ENCODE results near the gene UQCRQ. TPM values are rescaled to one million over a fixed set of nuclear protein-coding genes. Genes with fewer than 3 reads are reported as not detected.
A peak's percentile ranks its signal among the peaks of the same experiment; 100 is the strongest.

Gene UQCRQ
- 552 TPM for polyA plus RNA-seq

DNA sequence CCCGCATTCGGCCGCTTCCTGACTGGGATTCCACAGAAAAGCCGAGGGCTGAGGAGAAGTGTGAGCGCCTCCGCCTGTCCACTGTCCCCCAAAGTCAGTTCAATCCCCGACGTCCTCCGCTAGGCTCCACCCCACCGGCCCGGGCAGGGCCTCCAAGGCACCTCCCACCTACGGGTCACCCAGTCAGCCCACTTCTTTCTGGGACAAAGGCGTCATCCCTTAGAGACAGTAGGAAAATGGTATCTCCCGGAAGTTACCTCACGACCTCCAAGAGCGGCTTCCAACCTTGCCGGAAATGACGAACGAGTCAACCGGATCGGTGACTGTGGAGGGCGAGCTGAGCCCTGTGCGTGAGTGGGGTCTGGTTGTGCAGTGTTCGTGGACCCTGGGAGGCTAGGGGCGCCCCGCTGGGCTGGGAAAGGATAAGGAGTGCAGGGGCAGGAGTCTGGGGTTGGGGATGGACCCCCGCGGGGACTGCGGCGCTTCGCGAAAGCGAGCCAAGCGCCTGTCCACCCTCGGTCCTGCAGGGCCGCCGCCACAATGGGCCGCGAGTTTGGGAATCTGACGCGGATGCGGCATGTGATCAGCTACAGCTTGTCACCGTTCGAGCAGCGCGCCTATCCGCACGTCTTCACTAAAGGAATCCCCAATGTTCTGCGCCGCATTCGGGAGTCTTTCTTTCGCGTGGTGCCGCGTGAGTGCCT lies at the start of gene UQCRQ, which contains the start of gene GDF9:
Gene UQCRQ (plus strand): TSS at position 301 of the 704 bp plus-strand sequence. CDS start 240 bp downstream, at position 541.
Gene GDF9 (minus strand): TSS at position 128 of the 704 bp plus-strand sequence. CDS start 1,936 bp downstream, outside the sequence.
- Mint-ChIP-seq H3K4me3 (peak within 1 kb of the TSS; percentile 95 to 100 (median 98)), H3K4me1 (peaks cover 13 to 23% (median 16%) of the 10 kb centered on the region in 3 donors), H3K9me3 (no peaks in the 10 kb centered on the region), H3K27ac (peak within 1 kb of the TSS; percentile 91 to 100 (median 99)), H3K36me3 (no peaks in the 10 kb centered on the region), H3K27me3 (no peaks in the 10 kb centered on the region)

DNA sequence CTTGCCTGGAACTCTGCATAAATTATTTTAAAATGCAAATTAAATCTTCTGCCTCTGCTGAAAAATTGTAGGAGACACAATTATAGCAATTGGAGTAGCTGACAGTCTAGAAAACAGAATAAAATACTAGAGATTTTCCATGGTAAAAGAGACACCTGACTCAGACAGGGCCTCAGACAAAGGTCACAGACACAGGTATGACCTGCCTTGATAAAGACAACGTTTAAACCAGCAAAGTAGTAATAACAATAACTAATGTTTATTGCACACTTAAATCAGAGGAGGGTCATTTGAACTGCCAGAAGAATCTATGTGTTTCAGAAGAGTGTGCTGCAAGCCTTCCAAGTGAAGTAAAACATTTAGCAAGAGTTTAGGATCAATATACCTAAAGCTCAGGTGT lies 49.4 kb upstream of the UQCRQ start:
- H3K4me1 Mint-ChIP-seq: peaks cover 12 to 17% (median 16%) of the 10 kb centered on the region in 3 donors
- H3K4me3 Mint-ChIP-seq: no peak overlapping the region
- no peak overlapping the region for H3K27ac Mint-ChIP-seq

DNA sequence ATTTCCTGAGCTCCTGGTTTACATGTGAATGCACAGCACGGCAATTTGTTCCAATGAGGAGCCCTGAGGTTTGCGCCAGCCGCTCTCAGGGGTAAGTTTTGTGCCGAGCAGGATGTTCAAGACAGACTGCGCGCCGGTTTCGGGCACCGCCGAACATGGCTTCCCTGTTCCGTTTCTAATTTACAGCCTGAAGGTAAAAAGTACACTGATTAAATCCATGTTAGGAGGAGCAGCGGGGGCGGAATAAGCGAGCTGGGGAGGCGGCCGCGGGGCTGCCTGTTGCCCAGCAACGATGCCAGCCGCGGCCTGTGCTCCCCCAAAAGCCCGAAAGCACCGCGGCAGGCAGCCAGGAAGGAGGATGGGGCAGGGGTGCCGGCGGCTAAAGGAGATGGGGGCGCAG lies 47.0 kb upstream of the UQCRQ start:
- H3K4me3 Mint-ChIP-seq: peak overlapping the region; percentile 64 to 86 (median 82)
- H3K36me3 Mint-ChIP-seq: no peaks in the 10 kb centered on the region
- no peaks in the 10 kb centered on the region for H3K9me3 Mint-ChIP-seq
- H3K4me1 Mint-ChIP-seq: peaks cover 7 to 9% (median 8%) of the 10 kb centered on the region in 3 donors
- peaks cover 22% of the 10 kb centered on the region for H3K27me3 Mint-ChIP-seq
- H3K27ac Mint-ChIP-seq: peak overlapping the region in 1 of 3 donors; percentile 79

More for the DNA sequence above, 49.4 kb upstream of the UQCRQ start:
- Mint-ChIP-seq H3K27me3 (peaks cover 30% of the 10 kb centered on the region), H3K36me3 (no peaks in the 10 kb centered on the region), H3K9me3 (peaks cover 0 to 1% (median 0%) of the 10 kb centered on the region in 3 donors)

DNA sequence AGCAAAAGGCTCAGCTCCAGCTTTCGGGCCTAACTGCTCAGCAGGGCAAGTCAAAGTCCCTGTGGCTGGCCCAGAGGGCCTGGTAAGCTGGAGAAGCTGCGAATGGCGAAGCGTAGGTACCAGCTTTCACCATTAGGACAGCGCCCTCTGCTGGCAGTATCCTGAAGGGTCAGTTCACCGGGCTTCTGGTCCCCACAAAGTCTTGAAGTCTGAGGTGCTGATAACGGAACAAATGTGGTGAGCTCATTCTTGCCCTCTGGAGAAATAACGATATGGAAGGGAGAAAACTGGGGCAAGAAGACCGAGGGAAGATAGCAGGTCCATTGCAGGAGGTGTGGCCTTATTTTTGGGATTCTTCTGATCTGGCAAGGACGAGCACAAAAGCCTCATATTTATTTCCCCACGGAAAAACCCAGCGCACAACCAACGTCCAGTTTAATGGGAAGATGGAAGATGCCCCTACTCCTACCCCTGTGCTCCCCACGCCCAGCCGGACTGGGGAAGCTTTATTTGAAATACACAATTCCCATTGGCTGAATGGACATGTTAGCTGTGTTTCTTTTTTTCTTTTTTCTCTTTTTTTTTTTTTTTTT lies 46.2 kb upstream of the UQCRQ start:
- peaks cover 22% of the 10 kb centered on the region for H3K27me3 Mint-ChIP-seq
- H3K27ac Mint-ChIP-seq: no peak overlapping the region

DNA sequence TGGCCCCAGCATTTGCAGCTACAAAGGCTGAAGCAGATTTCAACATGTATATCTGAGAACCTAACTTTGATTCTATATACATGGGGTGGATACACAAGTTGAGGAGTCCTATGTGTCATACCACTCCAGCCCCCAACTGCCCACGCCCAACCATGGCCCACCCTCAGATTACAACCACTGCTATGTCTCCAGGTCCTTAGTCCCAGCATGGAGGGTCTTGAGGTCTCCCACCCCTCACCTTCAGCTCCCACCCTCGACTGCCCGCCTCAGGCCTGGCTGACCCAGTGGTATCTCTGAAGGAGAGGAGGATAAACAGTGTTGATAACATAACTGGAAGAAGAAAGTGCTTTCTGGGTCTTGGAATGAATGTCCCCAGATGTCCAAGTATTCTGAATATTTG lies 45.1 kb upstream of the UQCRQ start:
- H3K4me3 Mint-ChIP-seq: no peak overlapping the region
- H3K4me1 Mint-ChIP-seq: peaks cover 7 to 9% (median 8%) of the 10 kb centered on the region in 3 donors
- peaks cover 23% of the 10 kb centered on the region for H3K27me3 Mint-ChIP-seq
- H3K9me3 Mint-ChIP-seq: no peaks in the 10 kb centered on the region
- no peak overlapping the region for H3K27ac Mint-ChIP-seq
- H3K36me3 Mint-ChIP-seq: no peaks in the 10 kb centered on the region

More for the DNA sequence above, 46.2 kb upstream of the UQCRQ start:
- Mint-ChIP-seq H3K9me3 (no peaks in the 10 kb centered on the region), H3K4me1 (peaks cover 7 to 9% (median 8%) of the 10 kb centered on the region in 3 donors), H3K4me3 (peak overlapping the region in 2 of 4 donors; percentile 41 to 71), H3K36me3 (no peaks in the 10 kb centered on the region)

DNA sequence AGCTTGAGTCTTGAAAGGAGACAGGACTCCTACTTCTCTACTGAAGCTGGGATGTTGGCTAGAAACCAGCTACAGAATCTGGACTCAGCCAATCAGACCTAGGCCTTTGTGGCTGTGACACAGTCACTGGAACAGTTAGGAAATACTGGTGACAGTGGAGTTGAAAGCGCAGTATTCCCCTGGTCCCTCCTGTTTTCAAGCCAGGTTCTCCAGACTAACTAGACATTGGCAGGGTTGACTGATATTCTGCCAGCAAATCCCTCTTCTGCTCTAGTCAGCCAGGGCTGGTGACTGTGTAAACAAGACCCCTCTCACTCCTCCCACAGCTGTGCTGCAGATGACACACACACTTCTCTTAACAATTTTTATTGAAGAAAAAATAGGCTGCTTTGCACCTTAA lies 44.7 kb upstream of the UQCRQ start:
- H3K27me3 Mint-ChIP-seq: peaks cover 26% of the 10 kb centered on the region
- no peaks in the 10 kb centered on the region for H3K9me3 Mint-ChIP-seq
- H3K36me3 Mint-ChIP-seq: no peaks in the 10 kb centered on the region
- no peak overlapping the region for H3K4me3 Mint-ChIP-seq
- no peak overlapping the region for H3K27ac Mint-ChIP-seq
- peaks cover 7 to 9% (median 8%) of the 10 kb centered on the region in 3 donors for H3K4me1 Mint-ChIP-seq

DNA sequence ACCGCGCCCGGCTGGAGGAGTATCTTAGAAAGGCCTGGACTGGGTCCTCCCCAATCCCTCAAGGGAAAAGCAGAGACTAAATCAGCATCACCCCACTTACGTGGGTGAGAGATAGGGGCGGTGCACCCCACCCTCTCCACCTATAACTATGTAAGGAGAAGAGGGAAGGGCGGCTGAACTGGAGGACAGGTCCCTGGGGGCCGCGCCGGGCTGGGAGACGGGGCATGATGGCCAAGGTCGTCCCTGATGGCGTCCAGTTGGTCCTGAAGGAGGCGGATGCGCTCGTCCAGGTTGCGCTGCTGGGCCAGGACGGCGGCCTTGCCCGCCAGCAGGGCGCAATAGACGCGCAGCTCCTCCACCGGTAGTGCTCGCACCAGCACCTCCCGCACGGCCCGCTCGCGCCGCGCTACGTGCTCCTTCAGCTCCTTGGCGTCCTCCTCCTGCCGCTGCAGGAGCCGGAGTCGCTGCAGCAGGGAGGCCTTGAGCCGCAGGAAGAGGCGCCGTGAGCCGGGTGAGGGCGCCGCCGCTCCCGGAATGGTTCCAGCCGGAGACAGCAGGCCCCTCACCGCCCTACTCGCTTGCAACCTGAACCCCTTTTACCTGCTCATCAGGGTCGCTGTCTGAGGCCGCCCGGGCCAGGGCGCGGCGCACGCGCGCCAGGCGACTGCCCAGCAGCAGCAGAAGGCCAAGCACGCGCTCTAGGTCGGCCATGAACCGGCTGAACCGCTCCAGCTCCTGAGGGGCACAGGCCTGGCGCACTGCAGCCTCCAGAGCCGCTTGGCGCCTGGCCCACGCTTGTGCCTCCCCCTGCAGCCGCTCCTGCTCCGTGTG lies 43.6 kb upstream of the UQCRQ start:
- no peak overlapping the region for H3K27ac Mint-ChIP-seq
- peaks cover 36% of the 10 kb centered on the region for H3K27me3 Mint-ChIP-seq
- H3K36me3 Mint-ChIP-seq: no peaks in the 10 kb centered on the region
- H3K9me3 Mint-ChIP-seq: no peaks in the 10 kb centered on the region
- peaks cover 7 to 9% (median 8%) of the 10 kb centered on the region in 3 donors for H3K4me1 Mint-ChIP-seq
- H3K4me3 Mint-ChIP-seq: peak overlapping the region in 1 of 4 donors; percentile 63

DNA sequence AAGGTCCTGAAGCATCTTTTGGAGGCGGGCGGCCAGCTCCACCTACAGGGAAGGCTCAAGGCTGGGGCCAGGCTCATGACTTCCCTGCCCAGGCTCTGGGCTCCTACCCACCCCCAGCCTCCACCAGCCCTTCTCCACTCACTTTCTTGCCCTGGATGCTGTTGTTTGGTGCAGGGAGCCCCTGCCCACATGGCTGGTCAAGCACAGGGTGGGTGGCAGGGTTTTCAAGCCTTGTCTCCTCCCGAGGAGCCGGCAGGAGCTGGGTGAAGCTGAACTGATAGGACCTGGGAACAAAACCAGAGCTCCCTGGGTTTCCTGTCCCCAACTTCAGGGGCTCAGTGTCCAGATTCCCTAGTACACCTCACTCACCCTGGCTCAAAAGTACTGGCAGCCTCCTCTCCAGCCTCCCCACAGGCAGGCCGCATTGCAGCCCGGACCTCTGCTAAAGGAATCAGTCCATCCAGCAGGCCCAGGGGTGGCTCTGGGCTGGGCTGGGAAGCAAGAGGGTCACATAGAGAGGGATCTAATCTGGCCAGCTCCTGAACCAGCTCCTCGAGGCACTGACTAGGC lies 42.9 kb upstream of the UQCRQ start:
- H3K27me3 Mint-ChIP-seq: peaks cover 36% of the 10 kb centered on the region
- no peak overlapping the region for H3K4me3 Mint-ChIP-seq
- no peak overlapping the region for H3K27ac Mint-ChIP-seq
- H3K36me3 Mint-ChIP-seq: no peaks in the 10 kb centered on the region
- peaks cover 7 to 9% (median 8%) of the 10 kb centered on the region in 3 donors for H3K4me1 Mint-ChIP-seq
- no peaks in the 10 kb centered on the region for H3K9me3 Mint-ChIP-seq

DNA sequence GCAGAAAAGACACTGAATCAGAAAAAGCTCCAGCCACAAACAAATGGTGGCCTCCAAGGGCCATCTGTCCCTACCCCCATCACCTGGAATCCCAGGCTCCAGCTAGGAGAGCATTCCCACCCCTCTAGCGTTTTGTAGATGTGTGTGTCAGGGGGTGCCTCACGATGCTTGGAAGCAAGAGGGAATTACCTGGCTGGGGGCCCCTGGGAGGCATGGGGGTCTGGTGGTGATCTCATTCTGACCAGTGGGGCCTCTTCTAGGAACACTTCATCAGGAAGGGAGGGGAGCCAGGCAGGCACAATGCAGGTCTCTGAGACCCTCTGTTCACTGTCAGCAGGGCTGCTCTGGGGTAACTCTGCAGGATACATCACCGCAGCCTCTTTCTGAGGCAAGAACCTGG lies 42.0 kb upstream of the UQCRQ start:
- Mint-ChIP-seq H3K27ac (no peak overlapping the region), H3K9me3 (no peaks in the 10 kb centered on the region), H3K36me3 (no peaks in the 10 kb centered on the region), H3K4me3 (peak overlapping the region in 3 of 4 donors; percentile 12 to 74 (median 23)), H3K27me3 (peaks cover 39% of the 10 kb centered on the region), H3K4me1 (peaks cover 2 to 11% (median 6%) of the 10 kb centered on the region in 3 donors)

DNA sequence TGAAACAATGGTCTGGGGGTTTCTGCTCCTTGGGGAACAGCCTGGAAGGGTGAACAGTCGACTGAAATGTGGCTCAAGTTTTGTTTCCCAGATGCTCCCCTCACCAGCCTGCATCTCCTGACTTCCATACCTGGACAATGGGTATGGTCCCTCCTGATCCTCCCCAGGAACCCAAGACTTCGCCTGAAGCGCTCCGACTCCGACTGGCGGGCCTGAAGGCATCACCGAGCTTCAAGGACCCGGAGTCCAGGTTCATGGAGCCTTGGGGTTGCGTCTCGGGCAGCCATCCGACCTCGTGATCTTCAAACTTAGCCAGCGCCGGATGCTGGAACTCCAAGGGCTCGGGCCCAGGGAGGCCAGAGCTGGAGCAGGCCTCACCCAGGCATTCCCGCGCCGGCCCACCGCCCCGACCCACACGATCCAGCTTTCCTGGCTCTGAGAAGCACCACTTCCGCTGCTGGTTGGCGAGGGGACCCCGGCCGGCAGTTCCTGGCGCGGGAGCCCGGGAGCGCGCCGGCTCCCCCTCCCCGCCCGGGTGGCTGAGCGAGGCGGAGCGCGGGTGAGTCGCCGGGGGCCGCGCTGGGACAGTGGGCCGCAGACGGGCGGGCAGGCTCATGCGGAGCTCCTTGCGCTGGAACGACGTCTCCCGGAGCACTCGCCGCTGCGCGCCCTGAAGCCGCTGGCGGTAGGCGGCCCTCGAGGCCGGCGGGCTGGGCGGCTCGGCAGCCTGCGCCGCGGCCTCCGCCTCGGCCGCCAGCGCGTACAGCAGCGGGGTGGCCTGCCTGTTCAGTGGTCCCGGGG lies 41.2 kb upstream of the UQCRQ start:
- Mint-ChIP-seq H3K36me3 (no peaks in the 10 kb centered on the region), H3K9me3 (no peaks in the 10 kb centered on the region), H3K4me1 (peaks cover 0 to 9% (median 5%) of the 10 kb centered on the region in 3 donors), H3K27me3 (peaks cover 37% of the 10 kb centered on the region), H3K4me3 (peak overlapping the region in 2 of 4 donors; percentile 12), H3K27ac (no peak overlapping the region)

DNA sequence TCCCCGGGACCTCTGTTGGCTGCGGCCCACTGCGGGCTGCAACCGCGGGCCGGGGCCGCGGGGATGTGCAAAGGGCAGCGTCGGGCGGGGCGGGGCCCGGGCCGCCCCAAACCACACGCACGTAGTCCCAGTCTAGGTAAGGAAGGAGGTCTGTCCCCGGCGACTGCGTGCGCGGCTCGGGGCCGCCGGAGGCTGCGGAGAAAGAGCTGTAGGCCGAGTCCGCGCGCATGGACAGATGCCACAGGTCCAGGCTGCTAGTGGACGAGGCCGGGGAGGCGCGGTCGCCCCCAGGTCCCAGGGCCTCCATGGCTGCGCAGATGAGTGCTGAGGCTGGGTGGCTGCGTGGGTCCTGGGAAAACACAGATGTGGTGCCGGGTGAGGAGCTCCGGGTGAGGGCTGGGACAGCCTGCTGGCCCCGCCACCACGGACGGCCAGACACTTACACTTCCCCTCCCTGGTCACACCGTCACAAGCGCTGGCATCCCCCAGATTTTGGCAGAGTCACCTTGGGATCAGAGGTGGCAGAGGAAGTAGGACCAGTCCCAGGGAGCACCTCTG lies 40.5 kb upstream of the UQCRQ start:
- H3K4me1 Mint-ChIP-seq: peaks cover 0 to 6% (median 4%) of the 10 kb centered on the region in 3 donors
- H3K27me3 Mint-ChIP-seq: peaks cover 34% of the 10 kb centered on the region
- no peaks in the 10 kb centered on the region for H3K36me3 Mint-ChIP-seq
- peak overlapping the region in 1 of 3 donors; percentile 53 for H3K27ac Mint-ChIP-seq
- H3K4me3 Mint-ChIP-seq: no peak overlapping the region
- H3K9me3 Mint-ChIP-seq: no peaks in the 10 kb centered on the region

DNA sequence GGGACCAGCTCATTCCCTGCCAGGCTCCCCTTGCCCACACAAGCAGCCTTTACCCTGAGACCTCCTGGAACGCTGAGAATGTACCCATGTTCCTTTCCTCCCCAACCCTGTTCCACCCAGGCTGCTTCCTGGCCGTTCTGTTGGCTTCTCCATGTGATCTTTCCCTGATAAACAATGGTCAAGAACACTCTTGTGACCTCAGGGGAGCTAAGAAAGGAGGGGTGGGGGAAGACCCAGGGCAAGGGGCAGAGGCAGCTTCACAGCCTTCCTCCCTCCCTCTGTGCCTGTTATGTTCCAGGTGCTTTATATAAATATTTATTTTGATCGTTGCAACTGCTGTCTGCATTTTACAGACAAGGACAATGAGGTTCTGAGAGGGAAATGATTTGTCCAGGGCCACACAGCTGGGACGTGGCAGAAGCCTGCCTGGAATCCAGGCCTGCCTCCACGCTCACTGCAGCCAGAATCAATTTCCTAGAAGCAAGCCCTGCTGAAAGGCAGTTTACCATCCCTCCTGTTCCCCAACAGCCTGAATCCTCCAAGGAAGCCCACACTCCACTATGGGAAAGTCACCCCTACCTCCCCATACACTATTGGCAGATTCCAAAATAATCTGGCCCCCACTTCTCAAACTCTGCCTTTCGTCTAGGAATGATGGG lies 39.9 kb upstream of the UQCRQ start:
- Mint-ChIP-seq H3K4me3 (peak overlapping the region in 3 of 4 donors; percentile 1 to 88 (median 74)), H3K27ac (peak overlapping the region in 1 of 3 donors; percentile 53), H3K27me3 (peaks cover 34% of the 10 kb centered on the region), H3K4me1 (peaks cover 4 to 6% (median 5%) of the 10 kb centered on the region in 3 donors), H3K36me3 (no peaks in the 10 kb centered on the region), H3K9me3 (no peaks in the 10 kb centered on the region)

DNA sequence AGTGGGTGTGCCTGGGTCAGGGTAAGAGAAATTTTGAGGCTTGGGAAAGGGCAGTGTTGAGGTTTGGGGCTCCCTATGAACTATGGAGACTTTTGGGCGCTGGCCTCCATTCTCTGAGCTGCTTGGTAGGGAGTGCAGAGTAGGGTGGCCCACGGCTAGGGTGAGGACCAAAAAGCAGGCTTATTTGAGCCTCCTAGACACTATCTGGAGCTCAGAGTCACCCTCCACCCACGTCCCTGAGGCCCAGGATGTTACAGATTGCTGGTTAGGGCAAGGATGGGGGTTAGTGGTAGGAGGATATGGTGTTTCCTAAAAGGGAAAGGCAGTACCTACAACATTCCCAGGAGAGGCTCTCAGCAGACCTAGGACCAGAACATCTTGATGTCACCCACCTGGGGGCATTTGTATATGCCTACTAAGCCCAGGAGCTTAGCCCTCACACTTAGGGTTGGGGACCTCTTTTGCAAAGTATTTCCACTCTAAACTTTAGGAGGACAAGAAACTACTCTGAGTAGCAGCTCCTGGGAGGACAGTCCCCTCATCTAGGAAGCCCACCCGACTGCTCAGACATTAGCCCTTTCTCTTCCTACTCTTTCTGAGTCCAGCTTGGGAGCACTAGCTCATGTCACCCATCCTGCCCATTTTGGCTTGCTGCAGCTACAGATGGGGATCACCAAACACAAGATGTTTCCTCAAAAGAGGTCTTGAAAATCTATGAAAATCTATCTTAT lies 38.3 kb upstream of the UQCRQ start:
- H3K4me1 Mint-ChIP-seq: peaks cover 5 to 6% (median 5%) of the 10 kb centered on the region in 3 donors
- no peak overlapping the region for H3K27ac Mint-ChIP-seq
- no peaks in the 10 kb centered on the region for H3K36me3 Mint-ChIP-seq
- peak overlapping the region in 2 of 4 donors; percentile 52 to 88 for H3K4me3 Mint-ChIP-seq
- H3K27me3 Mint-ChIP-seq: peaks cover 30% of the 10 kb centered on the region
- H3K9me3 Mint-ChIP-seq: no peaks in the 10 kb centered on the region

Measured in IgD-negative memory B cell (primary cell).